Globus pallidus (tissue), 1 donor: ENCODE measurements around the gene VKORC1.
"Not testable (repeated sequence)": the region's sequence is repeated elsewhere in the genome, so short reads cannot be mapped to it uniquely, and the experiment has no call there.

Experiments used
- DNase-seq: peaks from one replicate; pipeline ENCODE4 v3.0.0-alpha.2; 2015; ENCODE audit warnings: low spot score

Gene VKORC1

GRCh38 chr16:31094424-31095120, at the start of gene VKORC1:
Gene VKORC1 (minus strand): TSS chr16:31094797. CDS start chr16:31094729, 68 bp downstream.
- peak; percentile 94 for DNase-seq

- DNase-seq = no peak
Measured at GRCh38 chr16:31143694-31144148, 49.1 kb upstream of the VKORC1 start.

GRCh38 chr16:31143011-31143693, 48.6 kb upstream of the VKORC1 start:
- no peak for DNase-seq

GRCh38 chr16:31142109-31143010, 47.8 kb upstream of the VKORC1 start:
- peak; percentile 97 for DNase-seq

- no peak for DNase-seq
Measured at GRCh38 chr16:31141489-31142108, 47.0 kb upstream of the VKORC1 start.

GRCh38 chr16:31141071-31141469, 46.5 kb upstream of the VKORC1 start:
- DNase-seq = not testable (repeated sequence)

- no peak for DNase-seq
Measured at GRCh38 chr16:31138621-31139578, 44.3 kb upstream of the VKORC1 start.

- DNase-seq = not testable (repeated sequence)
Measured at GRCh38 chr16:31136822-31137499, 42.4 kb upstream of the VKORC1 start.

- no peak for DNase-seq
Measured at GRCh38 chr16:31136287-31136662, 41.7 kb upstream of the VKORC1 start.

- DNase-seq = no peak
Measured at GRCh38 chr16:31135535-31136286, 41.1 kb upstream of the VKORC1 start, which contains the start of gene PRSS8. Gene PRSS8 (minus strand): TSS chr16:31135727. CDS start chr16:31135498, 229 bp downstream.

- DNase-seq = no peak
Measured at GRCh38 chr16:31134625-31135534, 40.3 kb upstream of the VKORC1 start.

GRCh38 chr16:31134091-31134571, 39.5 kb upstream of the VKORC1 start:
- no peak for DNase-seq

- no peak for DNase-seq
Measured at GRCh38 chr16:31133046-31133501, 38.5 kb upstream of the VKORC1 start.

- no peak for DNase-seq
Measured at GRCh38 chr16:31132303-31132979, 37.8 kb upstream of the VKORC1 start.

- DNase-seq = no peak
Measured at GRCh38 chr16:31131841-31132271, 37.3 kb upstream of the VKORC1 start.

- no peak for DNase-seq
Measured at GRCh38 chr16:31131416-31131815, 36.8 kb upstream of the VKORC1 start.

GRCh38 chr16:31130899-31131298, 36.3 kb upstream of the VKORC1 start:
- DNase-seq = no peak
